DMS 273 treated with DMSO at 0.1 percent for 48 hours (cell line): ENCODE data around the gene GNRH2.
"Not testable (repeated sequence)": the region's sequence is repeated elsewhere in the genome, so short reads cannot be mapped to it uniquely, and the experiment has no call there.

Experiments
- DNase-seq: peaks from one replicate; lab custom pipeline; 2025; lab: John Stamatoyannopoulos, UW

The GNRH2 gene

DNA sequence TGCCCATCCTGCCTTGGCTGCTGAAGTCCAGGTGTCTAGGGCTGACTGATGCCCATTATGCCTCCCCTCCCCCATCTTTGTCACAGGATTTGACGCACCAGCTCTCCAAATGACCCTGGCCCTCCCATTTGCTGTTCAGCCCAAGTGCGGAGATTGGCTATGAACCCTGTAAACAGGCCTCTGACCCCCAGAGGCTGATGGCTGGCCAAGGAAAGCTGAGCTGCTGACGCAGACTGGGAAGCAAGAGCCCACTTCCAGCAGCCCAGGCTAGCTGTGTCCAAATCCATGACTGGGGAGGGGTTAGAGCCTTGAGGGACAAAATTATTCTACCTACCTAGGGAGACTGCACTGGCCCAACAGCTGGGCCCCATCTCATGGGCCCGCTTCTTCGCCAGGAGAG is 797 bp upstream of the GNRH2 start:
- DNase-seq: no peak

DNA sequence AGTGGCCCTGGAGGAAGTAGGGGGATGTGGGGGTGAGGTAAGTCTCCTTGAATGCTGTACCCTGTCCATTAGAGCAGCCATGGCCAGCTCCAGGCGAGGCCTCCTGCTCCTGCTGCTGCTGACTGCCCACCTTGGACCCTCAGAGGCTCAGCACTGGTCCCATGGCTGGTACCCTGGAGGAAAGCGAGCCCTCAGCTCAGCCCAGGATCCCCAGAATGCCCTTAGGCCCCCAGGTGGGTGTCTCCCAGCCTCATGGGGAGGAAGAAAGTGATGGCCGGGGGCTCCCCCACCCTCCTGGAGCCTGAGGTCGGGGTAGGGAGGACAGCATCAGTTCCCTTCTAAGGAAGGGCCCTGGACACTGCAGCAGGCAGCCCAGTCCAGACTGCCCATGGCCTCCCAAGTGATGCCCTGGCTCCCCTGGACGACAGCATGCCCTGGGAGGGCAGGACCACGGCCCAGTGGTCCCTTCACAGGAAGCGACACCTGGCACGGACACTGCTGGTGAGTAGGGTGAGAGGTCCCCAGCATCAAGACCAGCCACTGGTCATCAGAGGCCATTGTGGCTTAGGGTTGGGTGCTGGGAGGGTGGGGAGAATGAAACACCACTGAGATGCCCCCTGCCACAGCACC is 1.0 kb downstream of the GNRH2 start:
- no peak for DNase-seq

DNA sequence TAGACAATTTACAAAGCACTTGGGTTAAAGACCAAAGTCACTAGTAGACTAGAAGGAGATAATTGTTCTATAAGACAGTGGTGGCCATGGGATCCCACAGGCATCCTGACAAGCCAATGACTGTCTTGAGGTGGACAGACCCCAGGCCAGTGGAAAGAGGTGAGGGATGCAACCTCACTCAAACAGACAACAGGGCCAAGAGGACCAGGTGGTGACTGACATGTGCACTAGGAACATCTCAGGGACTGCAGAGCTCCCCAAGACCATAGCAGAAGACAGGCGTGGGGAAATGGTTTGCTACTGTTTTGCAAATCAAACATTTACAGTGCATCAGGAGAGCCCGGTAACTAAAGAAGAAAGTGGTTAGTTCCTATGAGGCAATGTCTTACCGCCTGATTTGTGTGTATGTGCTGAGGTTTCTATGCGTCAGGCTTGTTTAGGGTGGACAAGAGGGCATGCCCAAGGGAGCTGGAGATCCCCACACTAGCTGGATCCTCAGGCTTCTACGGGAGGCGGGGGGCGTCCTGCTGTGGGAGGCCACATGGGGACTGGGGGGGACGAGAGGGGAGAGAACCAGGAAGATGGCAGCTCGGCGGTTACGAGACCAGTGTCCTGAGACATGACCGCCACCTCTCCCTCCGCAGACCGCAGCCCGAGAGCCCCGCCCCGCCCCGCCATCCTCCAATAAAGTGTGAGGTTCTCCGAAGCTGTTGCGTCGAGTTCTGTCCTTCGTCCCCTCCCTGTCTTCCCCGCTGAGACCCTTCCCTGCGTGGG is 1.8 kb downstream of the GNRH2 start:
- peak; percentile 58 for DNase-seq

- peak; percentile 58 for DNase-seq
Observed at GRCh38 chr20:3045816-3046676, 2.6 kb downstream of the GNRH2 start, which contains the start of gene MRPS26. MRPS26 (plus strand) TSS chr20:3046052; CDS start chr20:3046069, 17 bp downstream.

- no peak for DNase-seq
Observed at GRCh38 chr20:3046677-3047462, 3.4 kb downstream of the GNRH2 start.

GRCh38 chr20:3047486-3048419 is 4.3 kb downstream of the GNRH2 start:
- no peak for DNase-seq

- no peak for DNase-seq
Observed at GRCh38 chr20:3051385-3052019, 8.1 kb downstream of the GNRH2 start.

- no peak for DNase-seq
Observed at GRCh38 chr20:3059489-3059888, 16.1 kb downstream of the GNRH2 start.

DNA sequence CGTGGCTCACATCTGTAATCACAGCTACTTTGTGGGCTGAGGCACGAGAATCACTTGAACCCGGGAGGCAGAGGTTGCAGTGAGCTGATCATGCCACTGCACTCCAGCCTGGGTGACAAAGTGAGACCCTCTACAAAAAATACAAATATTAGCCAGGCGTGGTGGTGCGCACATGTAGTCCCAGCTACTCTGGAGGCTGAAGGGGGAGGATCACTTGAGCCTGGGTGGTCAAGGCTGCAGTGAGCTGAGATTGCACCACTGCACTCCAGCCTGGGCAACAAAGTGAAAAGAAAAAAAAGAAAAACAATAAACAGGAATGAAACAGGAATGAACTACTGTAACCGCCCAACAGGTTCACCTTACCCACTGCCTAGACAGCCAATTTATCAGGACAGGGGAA is 20.7 kb downstream of the GNRH2 start:
- DNase-seq: not testable (repeated sequence)

- no peak for DNase-seq
Observed at GRCh38 chr20:3067139-3068014, 24.0 kb downstream of the GNRH2 start.

- no peak for DNase-seq
Observed at GRCh38 chr20:3068075-3068474, 24.7 kb downstream of the GNRH2 start.

DNA sequence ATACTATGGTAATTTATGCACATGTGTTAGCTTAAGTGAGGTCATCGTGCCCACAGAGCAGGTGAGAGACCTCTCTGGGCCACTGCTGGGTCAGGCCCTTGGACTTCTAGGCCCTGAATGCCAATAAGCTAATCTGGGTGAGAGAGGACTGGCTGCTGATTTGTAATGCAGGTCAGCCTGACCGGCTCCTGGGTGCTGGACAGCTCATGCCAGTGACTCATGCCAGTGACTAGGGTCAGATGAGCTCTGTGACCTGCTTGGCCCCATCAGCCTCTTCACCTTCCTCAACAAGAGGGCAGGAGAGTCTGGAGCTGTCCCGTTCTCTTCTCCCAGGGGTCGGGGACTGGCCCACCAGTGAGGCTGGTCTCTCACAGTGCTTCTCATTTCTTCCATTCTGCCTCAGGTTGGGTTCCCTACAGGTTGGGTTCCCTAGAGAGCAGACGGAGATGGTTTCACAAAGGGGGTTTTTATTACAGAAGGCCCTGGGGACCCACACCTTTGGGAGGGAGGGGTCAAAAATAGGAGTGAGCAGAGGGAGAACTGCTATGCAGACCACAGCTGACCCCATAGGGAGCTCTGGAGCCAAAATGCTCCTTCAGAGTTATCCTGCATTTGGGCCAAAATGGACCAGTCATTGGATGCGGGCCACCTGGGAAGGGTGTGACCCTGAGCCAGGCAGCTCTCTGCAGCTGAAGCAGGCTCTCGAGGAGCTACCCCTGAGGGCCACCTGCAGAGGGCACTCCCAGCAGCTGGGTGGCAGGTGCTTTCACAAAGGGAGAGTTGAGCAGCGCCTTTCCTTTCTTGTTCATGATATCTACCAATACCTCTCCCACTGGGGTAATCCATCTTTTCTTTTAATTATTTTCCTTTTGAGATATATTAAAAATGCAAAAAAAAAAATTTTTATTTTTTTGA is 25.8 kb downstream of the GNRH2 start:
- DNase-seq: no peak

DNA sequence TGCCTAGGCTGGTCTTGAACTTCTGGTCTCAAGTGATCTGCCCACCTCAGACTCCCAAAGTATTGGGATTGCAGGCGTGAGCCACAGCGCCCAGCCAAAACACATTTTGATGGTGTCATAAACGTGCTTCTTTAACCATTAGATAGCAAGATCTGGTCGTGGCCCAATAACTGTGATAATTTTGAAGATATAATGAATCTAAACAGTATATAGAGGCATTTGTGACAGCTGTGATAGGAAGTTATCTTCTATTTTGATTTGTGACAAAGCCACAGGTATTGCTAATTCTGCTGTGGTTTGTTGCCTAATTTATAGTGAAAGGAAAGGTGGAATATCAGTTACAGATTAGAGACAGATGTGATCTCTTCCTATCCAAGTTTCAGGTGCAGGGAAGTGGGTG is 27.3 kb downstream of the GNRH2 start:
- no peak for DNase-seq

- DNase-seq: no peak
Observed at GRCh38 chr20:3071266-3071609, 27.8 kb downstream of the GNRH2 start.

DNA sequence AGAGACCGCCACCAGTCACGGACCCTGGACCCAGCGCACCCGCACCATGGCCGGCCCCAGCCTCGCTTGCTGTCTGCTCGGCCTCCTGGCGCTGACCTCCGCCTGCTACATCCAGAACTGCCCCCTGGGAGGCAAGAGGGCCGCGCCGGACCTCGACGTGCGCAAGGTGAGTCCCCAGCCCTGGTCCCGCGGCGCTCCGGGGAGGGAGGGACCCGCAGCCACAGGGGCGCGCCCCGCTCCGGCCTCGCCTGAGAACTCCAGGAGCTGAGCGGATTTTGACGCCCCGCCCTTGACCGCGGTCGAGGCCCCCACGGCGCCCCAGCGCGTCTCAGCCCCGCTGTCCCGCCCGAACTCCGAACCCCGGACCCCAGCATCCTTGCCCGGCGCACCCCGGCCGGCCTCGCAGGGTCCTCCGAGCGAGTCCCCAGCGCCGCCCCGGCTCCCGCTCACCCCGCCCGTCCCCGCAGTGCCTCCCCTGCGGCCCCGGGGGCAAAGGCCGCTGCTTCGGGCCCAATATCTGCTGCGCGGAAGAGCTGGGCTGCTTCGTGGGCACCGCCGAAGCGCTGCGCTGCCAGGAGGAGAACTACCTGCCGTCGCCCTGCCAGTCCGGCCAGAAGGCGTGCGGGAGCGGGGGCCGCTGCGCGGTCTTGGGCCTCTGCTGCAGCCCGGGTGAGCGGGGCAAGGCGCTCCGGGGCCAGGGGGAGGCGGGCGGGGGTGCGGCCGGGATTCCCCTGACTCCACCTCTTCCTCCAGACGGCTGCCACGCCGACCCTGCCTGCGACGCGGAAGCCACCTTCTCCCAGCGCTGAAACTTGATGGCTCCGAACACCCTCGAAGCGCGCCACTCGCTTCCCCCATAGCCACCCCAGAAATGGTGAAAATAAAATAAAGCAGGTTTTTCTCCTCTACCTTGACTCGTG is 28.4 kb downstream of the GNRH2 start, which contains the start of gene OXT:
TSS of gene OXT (plus strand) at position 11 of the 920 bp plus-strand sequence. CDS start at position 47, 36 bp downstream.
- no peak for DNase-seq

DNA sequence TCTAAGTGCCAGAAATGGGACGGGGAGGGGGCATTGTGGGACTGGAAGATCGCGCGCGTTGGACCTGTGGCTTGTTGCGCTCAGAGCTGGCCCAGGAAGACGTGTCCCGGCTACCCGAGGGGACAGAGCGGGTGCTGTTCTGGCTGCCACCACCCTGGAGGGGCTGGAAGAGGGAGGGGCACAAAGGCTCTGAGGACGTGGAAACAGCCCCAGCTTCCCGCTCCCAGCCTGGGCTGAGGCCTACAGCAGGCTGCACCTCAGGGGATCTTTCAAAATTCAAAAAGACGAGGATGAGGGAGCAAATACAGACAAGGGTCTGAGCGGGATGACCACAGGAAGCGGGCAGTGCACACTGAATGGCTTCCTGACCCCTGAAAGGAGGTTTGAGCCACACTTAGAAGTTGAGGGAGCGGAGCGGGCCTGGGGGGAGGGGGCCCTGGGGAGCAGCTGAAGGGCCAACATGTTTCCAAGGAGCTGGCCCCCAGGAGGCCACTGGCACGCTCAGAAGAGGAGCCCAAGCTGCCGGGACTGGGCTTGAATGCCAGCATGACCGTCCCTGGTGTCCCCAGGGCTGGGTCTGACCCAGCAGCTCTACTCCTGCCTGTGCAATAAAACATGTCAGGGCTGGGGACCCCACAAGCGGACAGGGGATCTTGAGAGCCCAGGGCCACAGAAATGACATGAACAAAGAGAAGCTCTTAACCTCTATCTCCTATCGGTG is 29.3 kb downstream of the GNRH2 start:
- DNase-seq: no peak
